Myocyte (in vitro differentiated cells): ENCODE data around the gene SRGAP1. TPM values are rescaled to one million over a fixed set of nuclear protein-coding genes. Genes with fewer than 3 reads are reported as not detected.
"Not testable (repeated sequence)": the region's sequence is repeated elsewhere in the genome, so short reads cannot be mapped to it uniquely, and the experiment has no call there.

ENCODE experiments used
- DNase-seq: peaks from one replicate; pipeline ENCODE4 v3.0.0-alpha.2; 2012; ENCODE audit warnings: low read depth
- total RNA-seq: library from RNA; depleted of rRNA; stranded (reverse); fragments of >200 nt; gene quantifications from 2 replicates; pipeline ENCODE4 v1.2.3, GENCODE V29; 2014

The SRGAP1 gene
- total RNA-seq, 1 donor from 2014 or later, result 2.1 TPM

GRCh38 chr12:63836936-63837335, 7.6 kb upstream of the SRGAP1 start:
- no peak for DNase-seq

DNA sequence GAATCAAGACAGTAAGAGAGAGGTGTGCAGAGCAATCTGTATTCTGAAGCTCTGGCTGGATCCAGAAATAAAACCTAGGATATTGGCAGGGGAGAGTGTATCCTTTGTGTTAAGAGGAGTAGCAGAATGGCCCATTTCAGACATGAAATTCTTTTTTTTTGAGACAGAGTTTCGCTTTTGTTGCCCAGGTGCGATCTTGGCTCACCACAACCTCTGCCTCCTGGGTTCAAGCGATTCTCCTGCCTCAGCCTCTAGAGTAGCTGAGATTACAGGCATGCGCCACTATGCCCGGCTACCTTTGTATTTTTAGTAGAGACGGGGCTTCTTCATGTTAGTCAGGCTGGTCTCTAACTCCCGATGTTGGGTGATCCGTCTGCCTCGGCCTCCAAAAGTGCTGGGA, 6.1 kb upstream of the SRGAP1 start:
- no peak for DNase-seq

DNA sequence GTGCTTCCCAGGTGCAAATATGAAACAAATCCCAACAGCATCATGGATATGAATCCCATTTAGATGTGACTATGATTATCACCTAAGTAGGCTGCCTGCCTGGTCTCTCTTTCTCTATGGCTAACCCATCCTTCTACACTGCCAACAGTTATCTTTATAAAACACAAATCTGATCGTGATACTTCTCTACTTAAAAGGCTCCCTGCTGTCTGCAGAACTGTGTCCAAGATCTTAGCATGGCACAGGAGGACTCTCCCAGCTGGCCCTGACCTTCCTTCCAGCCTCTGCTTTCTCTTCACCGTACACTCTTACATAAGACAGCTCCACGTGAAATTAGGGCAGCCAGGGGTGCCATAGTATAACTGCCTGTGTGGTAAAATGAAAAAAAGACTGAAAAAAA, 3.5 kb upstream of the SRGAP1 start:
- no peak for DNase-seq

- DNase-seq, result no peak
Observed at GRCh38 chr12:63841571-63841970, 2.9 kb upstream of the SRGAP1 start.

DNA sequence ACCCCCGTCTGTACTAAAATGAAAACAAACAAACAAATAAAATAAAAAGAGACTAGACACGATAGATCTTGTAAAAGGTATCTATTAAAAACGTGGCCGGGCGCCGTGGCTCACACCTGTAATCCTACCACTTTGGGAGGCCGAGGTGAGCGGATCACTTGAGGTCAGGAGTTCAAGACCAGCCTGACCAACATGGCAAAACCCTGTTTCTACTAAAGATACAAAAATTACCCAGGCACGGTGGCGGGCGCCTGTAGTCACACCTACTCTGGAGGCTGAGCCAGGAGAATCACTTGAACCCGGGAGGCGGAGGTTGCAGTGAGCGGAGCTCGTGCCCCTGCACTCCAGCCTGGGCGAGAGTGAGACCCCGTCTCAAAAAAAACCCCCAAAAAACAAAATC, 1.8 kb upstream of the SRGAP1 start:
- DNase-seq, result not testable (repeated sequence)

DNA sequence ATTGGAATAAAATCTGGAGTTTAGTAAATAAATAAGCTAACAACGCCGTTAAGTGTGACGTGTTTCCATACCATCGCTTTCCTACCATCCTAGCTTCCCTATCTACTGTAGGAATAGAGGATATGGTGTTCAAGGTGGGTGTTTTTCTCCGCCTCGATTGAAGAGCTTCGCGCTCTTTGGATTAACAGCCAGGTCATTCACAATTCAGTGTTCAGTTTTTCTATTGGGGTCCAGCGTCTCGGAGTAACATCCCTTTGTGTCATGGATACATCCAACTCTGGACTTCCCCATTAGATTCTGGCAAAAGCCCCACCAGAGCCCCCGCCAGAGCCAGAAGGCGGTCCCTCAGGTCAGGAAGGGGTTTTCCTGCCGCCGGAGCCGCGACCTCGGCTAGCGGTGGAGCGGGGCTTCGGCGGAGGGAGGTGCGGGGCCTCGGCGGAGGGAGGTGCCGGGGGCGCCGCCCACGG, 1.2 kb upstream of the SRGAP1 start:
- DNase-seq, result no peak

DNA sequence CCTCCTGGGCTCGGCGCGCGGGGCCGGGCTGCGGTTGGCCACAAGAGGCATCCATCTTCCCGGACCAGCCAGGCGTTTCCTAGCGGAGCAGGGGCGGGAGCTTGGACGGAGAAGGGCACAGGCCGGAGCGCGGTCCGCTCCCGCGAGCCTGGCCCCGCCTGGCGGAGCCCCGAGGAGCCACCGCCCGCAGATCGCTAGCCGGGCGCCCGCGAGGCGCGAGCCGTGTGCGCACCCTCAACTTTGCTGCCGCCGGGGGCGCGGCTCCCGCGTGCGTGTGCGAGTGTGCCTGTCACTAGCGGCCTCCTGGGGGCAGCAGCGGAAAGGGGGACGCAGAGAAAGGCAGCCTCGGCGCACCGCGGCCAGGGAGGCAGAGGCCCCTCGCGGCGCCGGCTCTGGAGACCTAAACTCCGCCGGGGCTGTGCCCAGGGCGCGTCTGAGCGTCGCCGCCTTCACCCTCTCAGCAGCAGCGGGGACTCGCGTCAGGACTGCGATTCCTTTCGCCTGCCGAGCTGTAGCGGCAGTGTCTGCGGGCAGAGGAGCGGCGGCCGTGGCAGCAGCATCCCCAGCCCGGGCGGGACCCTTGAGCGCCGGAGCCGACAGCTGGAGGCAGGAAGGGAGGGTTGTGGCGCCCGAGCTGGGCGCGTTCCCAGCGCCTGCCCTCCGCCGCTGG, 644 bp upstream of the SRGAP1 start:
- DNase-seq, result peak; percentile 95

DNA sequence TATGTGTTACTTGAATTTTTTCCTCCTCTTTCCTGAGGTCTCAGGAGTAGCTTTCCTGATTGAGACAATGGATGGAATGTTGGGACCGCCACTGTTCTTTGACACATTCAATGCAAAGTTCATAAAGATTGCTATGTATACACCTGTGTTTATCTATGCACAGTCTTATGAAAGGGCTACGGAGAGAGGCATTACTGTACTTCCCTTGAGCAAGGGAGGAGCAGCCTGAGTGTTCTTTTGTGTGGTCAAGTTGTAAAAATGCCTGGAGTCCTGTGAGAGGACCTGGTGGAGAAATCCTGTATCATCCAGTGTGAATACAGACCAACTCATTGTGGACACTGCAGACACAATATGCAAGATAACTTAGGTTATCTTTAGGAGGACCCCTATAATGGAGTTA, 1.2 kb downstream of the SRGAP1 start:
- DNase-seq, result peak; percentile 36

GRCh38 chr12:63846238-63846967, 1.9 kb downstream of the SRGAP1 start:
- DNase-seq, result no peak

DNA sequence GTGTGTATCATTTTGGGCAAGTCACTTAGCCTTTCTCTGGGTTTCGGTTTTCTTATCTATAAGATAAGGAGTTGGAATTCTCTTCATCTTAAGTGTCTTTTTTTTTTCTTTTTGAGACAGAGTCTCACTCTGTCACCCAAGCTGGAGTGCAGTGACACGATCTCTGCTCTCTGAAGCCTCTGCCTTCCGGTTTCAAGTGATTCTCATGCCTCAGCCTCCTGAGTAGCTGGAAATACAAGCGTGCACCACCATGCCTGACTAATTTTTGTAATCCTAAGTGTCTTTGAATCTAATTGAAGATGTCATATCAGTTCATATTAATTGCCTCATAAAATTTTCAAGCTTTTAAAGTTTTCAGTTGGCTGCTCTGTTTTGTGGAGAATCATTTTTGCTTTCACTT, 4.0 kb downstream of the SRGAP1 start:
- no peak for DNase-seq

GRCh38 chr12:63849106-63849620, 4.7 kb downstream of the SRGAP1 start:
- DNase-seq, result no peak

- DNase-seq, result no peak
Observed at GRCh38 chr12:63849641-63850040, 5.1 kb downstream of the SRGAP1 start.

GRCh38 chr12:63853978-63854377, 9.5 kb downstream of the SRGAP1 start:
- no peak for DNase-seq

DNA sequence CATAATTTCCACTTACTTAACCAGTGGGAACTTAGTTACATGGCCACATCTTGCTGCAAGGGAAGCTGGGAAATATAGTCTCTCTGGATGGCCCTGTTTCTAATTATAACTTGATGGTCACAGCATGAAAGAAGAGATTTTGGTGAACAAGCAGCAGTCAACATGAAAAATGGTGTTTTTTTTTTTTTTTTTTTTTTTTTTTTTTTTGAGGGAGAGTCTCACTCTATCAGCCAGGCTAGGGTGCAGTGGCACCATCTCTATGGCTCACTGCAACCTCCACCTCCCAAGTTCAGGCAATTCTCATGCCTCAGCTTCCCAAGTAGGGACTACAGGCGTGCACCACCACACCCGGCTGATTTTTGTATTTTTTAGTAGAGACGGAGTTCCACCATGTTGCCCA, 10.8 kb downstream of the SRGAP1 start:
- DNase-seq, result no peak

GRCh38 chr12:63857771-63858670, 13.5 kb downstream of the SRGAP1 start:
- peak; percentile 46 for DNase-seq

DNA sequence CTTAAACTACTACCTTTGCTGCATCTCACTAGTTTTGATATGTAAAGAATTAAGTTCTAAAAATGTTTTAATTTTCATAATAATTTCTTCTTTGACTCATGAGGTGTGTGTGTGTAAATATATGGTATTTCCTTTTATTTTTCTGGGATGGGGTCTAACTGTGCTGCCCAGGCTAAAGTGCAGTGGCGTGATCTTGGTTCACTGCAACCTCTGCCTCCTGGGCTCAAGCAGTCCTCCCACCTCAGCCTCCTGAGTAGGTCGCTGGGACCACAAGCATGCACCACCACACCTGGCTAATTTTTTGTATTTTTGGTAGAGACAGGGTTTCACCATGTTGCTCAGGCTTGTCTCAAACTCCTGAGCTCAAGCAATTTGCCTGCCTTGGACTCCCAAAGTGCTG, 15.4 kb downstream of the SRGAP1 start:
- DNase-seq, result not testable (repeated sequence)

GRCh38 chr12:63862187-63862968, 17.9 kb downstream of the SRGAP1 start:
- DNase-seq, result peak; percentile 56

DNA sequence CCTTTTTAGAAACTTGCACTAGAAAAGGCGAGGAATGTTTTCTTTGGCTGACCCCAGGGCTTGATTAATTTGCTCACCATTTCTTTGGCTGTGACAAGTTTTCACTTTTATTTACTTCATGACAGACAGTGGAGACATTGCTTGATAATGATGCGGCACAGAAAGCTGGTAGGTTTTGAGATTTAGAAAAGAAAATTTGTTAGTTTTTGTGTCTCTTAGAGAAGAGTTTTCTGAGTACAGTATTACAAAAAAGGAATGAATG, 18.4 kb downstream of the SRGAP1 start:
- DNase-seq, result no peak

DNA sequence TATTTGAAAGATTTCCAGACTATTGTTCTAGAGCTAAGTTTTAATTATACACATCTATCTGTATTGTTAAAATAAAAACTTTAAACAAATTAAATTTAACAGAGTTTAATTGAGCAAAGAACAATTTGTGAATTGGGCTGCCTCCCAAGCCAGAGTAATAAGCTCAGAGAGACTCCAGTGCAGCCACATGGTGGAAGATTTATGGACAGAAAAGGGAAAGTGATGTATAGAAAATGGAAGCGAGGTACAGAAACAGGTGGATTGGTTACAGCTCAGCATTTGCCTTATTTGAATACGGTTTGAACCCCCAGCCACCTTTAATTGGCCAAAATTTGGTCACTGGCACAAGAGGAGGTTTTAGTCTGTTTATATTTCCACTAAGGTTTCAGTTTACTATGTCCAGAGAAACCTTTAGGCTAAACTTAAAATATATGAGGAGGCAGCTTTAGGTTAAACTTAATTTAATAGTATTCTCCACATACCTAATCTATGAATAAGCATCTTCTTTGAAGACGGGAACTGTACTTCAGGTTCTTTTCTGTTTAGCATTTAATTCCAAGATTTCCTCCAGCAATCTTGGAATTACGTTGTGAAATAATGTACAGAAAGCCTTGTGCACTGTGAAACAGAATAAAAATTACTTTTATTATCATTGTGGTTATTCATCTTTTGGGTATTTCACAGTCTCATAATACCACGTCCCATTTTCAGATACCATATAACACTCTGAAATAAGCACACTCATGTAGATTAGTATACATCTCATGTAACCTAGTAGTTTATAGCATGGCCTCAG, 19.4 kb downstream of the SRGAP1 start:
- no peak for DNase-seq

GRCh38 chr12:63864454-63864706, 19.9 kb downstream of the SRGAP1 start:
- no peak for DNase-seq

DNA sequence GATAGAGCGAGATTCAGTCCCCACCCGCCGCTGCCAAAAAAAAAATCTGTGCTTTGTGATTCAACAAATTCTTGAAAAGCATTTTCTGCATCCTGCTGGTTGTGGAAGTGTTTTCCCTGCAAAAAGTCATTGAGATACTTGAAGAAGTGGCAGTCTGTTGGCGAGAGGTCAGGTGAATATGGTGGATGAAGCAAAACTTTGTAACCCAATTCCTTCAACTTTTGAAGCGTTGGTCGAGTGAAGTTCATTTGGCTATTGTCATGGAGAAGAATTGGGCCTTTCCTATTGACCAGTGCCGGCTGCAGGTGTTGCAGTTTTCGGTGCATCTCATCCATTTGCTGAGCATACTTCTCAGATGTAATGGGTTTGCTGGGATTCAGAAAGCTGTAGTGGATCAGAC, 20.9 kb downstream of the SRGAP1 start:
- DNase-seq, result no peak
